GM19395 (cell line): ENCODE data around the gene MYO5C.
"Not testable (repeated sequence)": the region's sequence is repeated elsewhere in the genome, so short reads cannot be mapped to it uniquely, and the experiment has no call there.

ENCODE experiments used
- ATAC-seq: cut with Tn5 transposase; IDR thresholded peaks from one replicate; pipeline ENCODE4 v1.9.1; 2021; ENCODE audit warnings: mild to moderate bottlenecking, moderate library complexity; ENCODE audit not compliant: unreplicated experiment

Gene MYO5C

GRCh38 chr15:52179278-52180195, 116.1 kb downstream of the MYO5C start:
- peak; percentile 84 for ATAC-seq

GRCh38 chr15:52178765-52179164, 116.8 kb downstream of the MYO5C start:
- no peak for ATAC-seq

GRCh38 chr15:52172869-52173268, 122.7 kb downstream of the MYO5C start:
- no peak for ATAC-seq

- no peak for ATAC-seq
Observed at GRCh38 chr15:52171807-52172206, 123.8 kb downstream of the MYO5C start.

- ATAC-seq: no peak
Observed at GRCh38 chr15:52171386-52171785, 124.2 kb downstream of the MYO5C start.

- not testable (repeated sequence) for ATAC-seq
Observed at GRCh38 chr15:52170199-52170598, 125.4 kb downstream of the MYO5C start.

- not testable (repeated sequence) for ATAC-seq
Observed at GRCh38 chr15:52165494-52166131, 130.0 kb downstream of the MYO5C start.

- ATAC-seq: no peak
Observed at GRCh38 chr15:52164631-52165265, 130.9 kb downstream of the MYO5C start.

- ATAC-seq: no peak
Observed at GRCh38 chr15:52163321-52164190, 132.0 kb downstream of the MYO5C start.

GRCh38 chr15:52162876-52163275, 132.7 kb downstream of the MYO5C start:
- ATAC-seq: no peak

GRCh38 chr15:52162260-52162659, 133.3 kb downstream of the MYO5C start:
- ATAC-seq: no peak

GRCh38 chr15:52161406-52161966, 134.1 kb downstream of the MYO5C start:
- no peak for ATAC-seq

GRCh38 chr15:52159645-52160044, 136.0 kb downstream of the MYO5C start:
- ATAC-seq: no peak

GRCh38 chr15:52158084-52158765, 137.4 kb downstream of the MYO5C start:
- ATAC-seq: no peak

GRCh38 chr15:52155878-52156277, 139.7 kb downstream of the MYO5C start:
- ATAC-seq: no peak

- no peak for ATAC-seq
Observed at GRCh38 chr15:52154896-52155865, 140.4 kb downstream of the MYO5C start.

GRCh38 chr15:52153900-52154895, 141.4 kb downstream of the MYO5C start:
- ATAC-seq: no peak
